ENCODE measurements around the gene TRPC5OS.

- TF ChIP-seq CTCF (IDR thresholded peaks at IDR 0.05; ENCODE audit: low read length) (no peak), EZH2phosphoT487 (IDR thresholded peaks at IDR 0.05; ENCODE audit: low read length) (no peak)
Measured at GRCh38 chrX:111892375-111892774, 16.4 kb downstream of the TRPC5OS start.
